ENCODE results near the gene POLDIP3.

The POLDIP3 gene

GRCh38 chr22:42630901-42631602 is 16.4 kb upstream of the POLDIP3 start:
- TF ChIP-seq GATA3 (IDR thresholded peaks at IDR 0.05; ENCODE audit: low read depth, low read length) (no peak), GATA2 (IDR thresholded peaks at IDR 0.05; ENCODE audit: low read depth, low read length) (no peak)

- TF ChIP-seq GATA3 (IDR thresholded peaks at IDR 0.05; ENCODE audit: low read depth, low read length) (no peak), GATA2 (IDR thresholded peaks at IDR 0.05; ENCODE audit: low read depth, low read length) (no peak)
These were observed 15.5 kb upstream of the POLDIP3 start for GRCh38 chr22:42630211-42630610.

- no peak for TF ChIP-seq GATA3 (IDR thresholded peaks at IDR 0.05; ENCODE audit: low read depth, low read length)
These were observed 13.3 kb upstream of the POLDIP3 start for GRCh38 chr22:42627981-42628380.

GRCh38 chr22:42626951-42627625 is 12.4 kb upstream of the POLDIP3 start:
- TF ChIP-seq GATA3 (IDR thresholded peaks at IDR 0.05; ENCODE audit: low read depth, low read length) = no peak
- TF ChIP-seq GATA2 (IDR thresholded peaks at IDR 0.05; ENCODE audit: low read depth, low read length) = no peak

GRCh38 chr22:42626431-42626830 is 11.7 kb upstream of the POLDIP3 start:
- TF ChIP-seq GATA3 (IDR thresholded peaks at IDR 0.05; ENCODE audit: low read depth, low read length) (no peak), GATA2 (IDR thresholded peaks at IDR 0.05; ENCODE audit: low read depth, low read length) (no peak)

- TF ChIP-seq GATA2 (IDR thresholded peaks at IDR 0.05; ENCODE audit: low read depth, low read length) (no peak), GATA3 (IDR thresholded peaks at IDR 0.05; ENCODE audit: low read depth, low read length) (no peak)
These were observed 10.7 kb upstream of the POLDIP3 start for GRCh38 chr22:42625416-42625815.

GRCh38 chr22:42624551-42625106 is 9.9 kb upstream of the POLDIP3 start:
- TF ChIP-seq GATA3 (IDR thresholded peaks at IDR 0.05; ENCODE audit: low read depth, low read length) (no peak), GATA2 (IDR thresholded peaks at IDR 0.05; ENCODE audit: low read depth, low read length) (no peak)

- TF ChIP-seq GATA2 (IDR thresholded peaks at IDR 0.05; ENCODE audit: low read depth, low read length) = no peak
- no peak for TF ChIP-seq GATA3 (IDR thresholded peaks at IDR 0.05; ENCODE audit: low read depth, low read length)
These were observed 9.2 kb upstream of the POLDIP3 start for GRCh38 chr22:42623756-42624441.

GRCh38 chr22:42623301-42623751 is 8.6 kb upstream of the POLDIP3 start:
- TF ChIP-seq GATA2 (IDR thresholded peaks at IDR 0.05; ENCODE audit: low read depth, low read length) = no peak
- no peak for TF ChIP-seq GATA3 (IDR thresholded peaks at IDR 0.05; ENCODE audit: low read depth, low read length)

GRCh38 chr22:42622061-42622710 is 7.5 kb upstream of the POLDIP3 start:
- TF ChIP-seq GATA3 (IDR thresholded peaks at IDR 0.05; ENCODE audit: low read depth, low read length) = no peak
- TF ChIP-seq GATA2 (IDR thresholded peaks at IDR 0.05; ENCODE audit: low read depth, low read length) = no peak

- TF ChIP-seq GATA3 (IDR thresholded peaks at IDR 0.05; ENCODE audit: low read depth, low read length) = no peak
- no peak for TF ChIP-seq GATA2 (IDR thresholded peaks at IDR 0.05; ENCODE audit: low read depth, low read length)
These were observed 6.9 kb upstream of the POLDIP3 start for GRCh38 chr22:42621505-42622002.

- TF ChIP-seq GATA3 (IDR thresholded peaks at IDR 0.05; ENCODE audit: low read depth, low read length) = no peak
- TF ChIP-seq GATA2 (IDR thresholded peaks at IDR 0.05; ENCODE audit: low read depth, low read length) = no peak
These were observed 5.4 kb upstream of the POLDIP3 start for GRCh38 chr22:42620084-42620483.

- no peak for TF ChIP-seq GATA2 (IDR thresholded peaks at IDR 0.05; ENCODE audit: low read depth, low read length)
- TF ChIP-seq GATA3 (IDR thresholded peaks at IDR 0.05; ENCODE audit: low read depth, low read length) = no peak
These were observed 4.8 kb upstream of the POLDIP3 start for GRCh38 chr22:42619261-42620063.

Measured in SH-SY5Y (cell line).